Measurements from ENCODE around the gene NFIA. TPM values are rescaled to one million over a fixed set of nuclear protein-coding genes. Genes with fewer than 3 reads are reported as not detected.

NFIA gene
- total and polyA plus RNA-seq, 9 of the 15 experiments (the other 6 are each of a cell fraction or from before 2014, with no cell fraction given) = 5.3 to 24.9 (median 9.8) TPM

DNA sequence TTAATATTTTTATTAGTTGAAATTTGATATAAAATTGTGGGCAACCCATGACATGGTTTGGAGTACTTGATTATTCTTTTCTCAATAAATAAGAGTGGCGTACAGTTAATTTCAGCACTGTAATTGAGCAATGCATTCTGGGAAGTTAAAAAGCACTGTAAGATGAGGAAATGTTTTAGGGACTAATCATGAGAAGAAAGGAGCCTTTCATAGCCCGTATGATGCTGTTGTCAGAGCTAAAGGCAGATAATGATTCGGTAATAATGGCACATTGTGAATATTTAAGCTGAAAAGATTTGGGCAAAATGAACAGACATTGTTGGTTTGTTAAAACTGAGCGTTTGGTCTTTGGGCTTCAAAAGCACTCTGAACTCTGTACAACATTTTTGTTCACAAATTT is 139.3 kb downstream of the NFIA start:
- peaks cover 0 to 1% of the 10 kb centered on the region in 2 experiments; a peak in 1 of 5 replicates for H3K4me1 ChIP-seq (replicated peaks in 1 of 2; ENCODE audit: control insufficient read depth in 2 of 2, insufficient read depth in 2 of 2, low read length in 2 of 2)
- H3K36me3 ChIP-seq (ENCODE audit: control insufficient read depth, insufficient read depth, low read length) = peaks cover 2% of the 10 kb centered on the region; the same call in 1 of the 3 replicates
- in situ Hi-C loops (cut with MboI) = no loop called here
- H3K27me3 ChIP-seq (ENCODE audit: control insufficient read depth in 2 of 2, insufficient read depth in 2 of 2, low read length in 2 of 2) = no peaks in the 10 kb centered on the region
- POLR2A ChIA-PET = no interaction called here
- H3K4me2 ChIP-seq (ENCODE audit: insufficient read depth, low read length) = no peak overlapping the region
- ATAC-seq (peak; percentile 27; the same call in 1 of the 3 replicates), FAIRE-seq (no peak), DNase-seq (ENCODE audit: extremely low read depth in 1 of 4, low spot score in 3 of 4) (no peak)
- no peak overlapping the region for H3K9ac ChIP-seq (ENCODE audit: insufficient read depth in 1 of 2, low read depth in 2 of 2, low read length in 2 of 2)
- H2AFZ ChIP-seq (ENCODE audit: low read depth, low read length) = no peak overlapping the region
- no peak overlapping the region for H3K27ac ChIP-seq (ENCODE audit: extremely low read depth, low read depth, low read length)
- no TSS peak for BruUV-seq (replicated peaks)
- CTCF ChIA-PET (ENCODE audit: low intra/inter-chr PET ratio) = no interaction called here
- no peaks in the 10 kb centered on the region for H4K20me1 ChIP-seq (replicated peaks; ENCODE audit: control insufficient read depth, insufficient read depth, low read length)
- intact Hi-C loops (cut with micrococcal nuclease) = no loop called here
- peaks cover 32% of the 10 kb centered on the region for H3K79me2 ChIP-seq (ENCODE audit: control insufficient read depth, insufficient read depth, low read length)
- no peak overlapping the region for H3K4me3 ChIP-seq
- peaks cover 7% of the 10 kb centered on the region; the same call in 1 of the 2 replicates for H3K9me3 ChIP-seq (replicated peaks; ENCODE audit: control insufficient read depth, insufficient read depth, low read depth, low read length)
- H3K9me1 ChIP-seq (ENCODE audit: control insufficient read depth, insufficient read depth, low read length) = no peaks in the 10 kb centered on the region
- 46% methylated on average over 4 of the region's 4 CpGs for WGBS (ENCODE audit: insufficient coverage, low coverage, missing lambda C conversion rate)
- TF ChIP-seq KLF13 (tag; IDR thresholded peaks at IDR 0.05; ENCODE audit: borderline replicate concordance, low read depth) = no peak
- TF ChIP-seq, protein P1, sequence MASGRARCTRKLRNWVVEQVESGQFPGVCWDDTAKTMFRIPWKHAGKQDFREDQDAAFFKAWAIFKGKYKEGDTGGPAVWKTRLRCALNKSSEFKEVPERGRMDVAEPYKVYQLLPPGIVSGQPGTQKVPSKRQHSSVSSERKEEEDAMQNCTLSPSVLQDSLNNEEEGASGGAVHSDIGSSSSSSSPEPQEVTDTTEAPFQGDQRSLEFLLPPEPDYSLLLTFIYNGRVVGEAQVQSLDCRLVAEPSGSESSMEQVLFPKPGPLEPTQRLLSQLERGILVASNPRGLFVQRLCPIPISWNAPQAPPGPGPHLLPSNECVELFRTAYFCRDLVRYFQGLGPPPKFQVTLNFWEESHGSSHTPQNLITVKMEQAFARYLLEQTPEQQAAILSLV (tag; IDR thresholded peaks at IDR 0.05) = no peak
- no peak for TF ChIP-seq ZNF347 (CRISPR knock-in tag; IDR thresholded peaks at IDR 0.05; ENCODE audit: low read depth)
- TF ChIP-seq ZBED1 (IDR thresholded peaks at IDR 0.05) = no peak
- no peak for TF ChIP-seq ZSCAN29 (IDR thresholded peaks at IDR 0.05)
- no peak for TF ChIP-seq ZNF133 (CRISPR knock-in tag; IDR thresholded peaks at IDR 0.05)
- TF ChIP-seq NR2C1 (IDR thresholded peaks at IDR 0.05) = no peak
- no peak for TF ChIP-seq NR2C1 (tag; IDR thresholded peaks at IDR 0.05)
- TF ChIP-seq ETV1 (tag; conservative IDR thresholded peaks at IDR 0.05; ENCODE audit: low read depth) = no peak
- TF ChIP-seq, protein P2, sequence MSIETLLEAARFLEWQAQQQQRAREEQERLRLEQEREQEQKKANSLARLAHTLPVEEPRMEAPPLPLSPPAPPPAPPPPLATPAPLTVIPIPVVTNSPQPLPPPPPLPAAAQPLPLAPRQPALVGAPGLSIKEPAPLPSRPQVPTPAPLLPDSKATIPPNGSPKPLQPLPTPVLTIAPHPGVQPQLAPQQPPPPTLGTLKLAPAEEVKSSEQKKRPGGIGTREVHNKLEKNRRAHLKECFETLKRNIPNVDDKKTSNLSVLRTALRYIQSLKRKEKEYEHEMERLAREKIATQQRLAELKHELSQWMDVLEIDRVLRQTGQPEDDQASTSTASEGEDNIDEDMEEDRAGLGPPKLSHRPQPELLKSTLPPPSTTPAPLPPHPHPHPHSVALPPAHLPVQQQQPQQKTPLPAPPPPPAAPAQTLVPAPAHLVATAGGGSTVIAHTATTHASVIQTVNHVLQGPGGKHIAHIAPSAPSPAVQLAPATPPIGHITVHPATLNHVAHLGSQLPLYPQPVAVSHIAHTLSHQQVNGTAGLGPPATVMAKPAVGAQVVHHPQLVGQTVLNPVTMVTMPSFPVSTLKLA (conservative IDR thresholded peaks at IDR 0.05) = no peak
- TF ChIP-seq ZNF224 (CRISPR knock-in tag; IDR thresholded peaks at IDR 0.05) = no peak
- no peak for TF ChIP-seq SRF (CRISPR knock-in tag; IDR thresholded peaks at IDR 0.05)
- no peak for TF ChIP-seq CREM (IDR thresholded peaks at IDR 0.05; ENCODE audit: low read depth)
- TF ChIP-seq, protein P3, sequence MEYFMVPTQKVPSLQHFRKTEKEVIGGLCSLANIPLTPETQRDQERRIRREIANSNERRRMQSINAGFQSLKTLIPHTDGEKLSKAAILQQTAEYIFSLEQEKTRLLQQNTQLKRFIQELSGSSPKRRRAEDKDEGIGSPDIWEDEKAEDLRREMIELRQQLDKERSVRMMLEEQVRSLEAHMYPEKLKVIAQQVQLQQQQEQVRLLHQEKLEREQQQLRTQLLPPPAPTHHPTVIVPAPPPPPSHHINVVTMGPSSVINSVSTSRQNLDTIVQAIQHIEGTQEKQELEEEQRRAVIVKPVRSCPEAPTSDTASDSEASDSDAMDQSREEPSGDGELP (CRISPR knock-in tag; IDR thresholded peaks at IDR 0.05; ENCODE audit: borderline replicate concordance) = no peak
- no peak for TF ChIP-seq DIDO1 (tag; IDR thresholded peaks at IDR 0.05; ENCODE audit: low read depth)
- TF ChIP-seq POLR2AphosphoS5 (IDR thresholded peaks at IDR 0.05; ENCODE audit: control insufficient read depth, insufficient read depth, low read depth, low read length) = no peak
- no peak for TF ChIP-seq EP300 (IDR thresholded peaks at IDR 0.05; ENCODE audit: low read length)
- TF ChIP-seq SREBF1 (IDR thresholded peaks at IDR 0.05; ENCODE audit: borderline replicate concordance, low read depth, low read length) = no peak
- no peak for TF ChIP-seq HIVEP1 (CRISPR knock-in tag; IDR thresholded peaks at IDR 0.05)
- TF ChIP-seq, protein P4, sequence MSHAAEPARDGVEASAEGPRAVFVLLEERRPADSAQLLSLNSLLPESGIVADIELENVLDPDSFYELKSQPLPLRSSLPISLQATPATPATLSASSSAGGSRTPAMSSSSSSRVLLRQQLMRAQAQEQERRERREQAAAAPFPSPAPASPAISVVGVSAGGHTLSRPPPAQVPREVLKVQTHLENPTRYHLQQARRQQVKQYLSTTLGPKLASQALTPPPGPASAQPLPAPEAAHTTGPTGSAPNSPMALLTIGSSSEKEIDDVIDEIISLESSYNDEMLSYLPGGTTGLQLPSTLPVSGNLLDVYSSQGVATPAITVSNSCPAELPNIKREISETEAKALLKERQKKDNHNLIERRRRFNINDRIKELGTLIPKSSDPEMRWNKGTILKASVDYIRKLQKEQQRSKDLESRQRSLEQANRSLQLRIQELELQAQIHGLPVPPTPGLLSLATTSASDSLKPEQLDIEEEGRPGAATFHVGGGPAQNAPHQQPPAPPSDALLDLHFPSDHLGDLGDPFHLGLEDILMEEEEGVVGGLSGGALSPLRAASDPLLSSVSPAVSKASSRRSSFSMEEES (CRISPR knock-in tag; IDR thresholded peaks at IDR 0.05) = no peak
